Anterior cingulate cortex (tissue), 58 donors: ENCODE data around the gene RMND1.

Experiments used
- DNase-seq, 58 donors: peaks; one replicate each; lab custom pipeline; 2025; lab: John Stamatoyannopoulos, UW

Gene RMND1

GRCh38 chr6:151422981-151423380, 28.9 kb downstream of the RMND1 start:
- no peak for DNase-seq

- DNase-seq = no peak
These were observed 34.4 kb downstream of the RMND1 start for GRCh38 chr6:151417477-151417876.

- no peak for DNase-seq
These were observed 37.2 kb downstream of the RMND1 start for GRCh38 chr6:151414641-151415260.

- no peak for DNase-seq
These were observed 38.4 kb downstream of the RMND1 start for GRCh38 chr6:151413372-151414145.

GRCh38 chr6:151412909-151413308, 39.0 kb downstream of the RMND1 start:
- DNase-seq = no peak

GRCh38 chr6:151409679-151410078, 42.2 kb downstream of the RMND1 start:
- DNase-seq = no peak

GRCh38 chr6:151409260-151409659, 42.7 kb downstream of the RMND1 start:
- DNase-seq = no peak

GRCh38 chr6:151408858-151409257, 43.1 kb downstream of the RMND1 start:
- no peak for DNase-seq

GRCh38 chr6:151403919-151404308, 48.0 kb downstream of the RMND1 start:
- DNase-seq = no peak

GRCh38 chr6:151402228-151402627, 49.7 kb downstream of the RMND1 start:
- no peak for DNase-seq

GRCh38 chr6:151400473-151400872, 51.5 kb downstream of the RMND1 start:
- no peak for DNase-seq

- no peak for DNase-seq
These were observed 52.2 kb downstream of the RMND1 start for GRCh38 chr6:151399679-151400078.

GRCh38 chr6:151393410-151393809, 58.5 kb downstream of the RMND1 start:
- no peak for DNase-seq

- no peak for DNase-seq
These were observed 59.5 kb downstream of the RMND1 start for GRCh38 chr6:151392427-151392826.

- peak in 53 of 58 donors; percentile 26 to 79 (median 56) for DNase-seq
These were observed 60.2 kb downstream of the RMND1 start, which contains the start of gene ZBTB2 for GRCh38 chr6:151391471-151392413. Gene ZBTB2, minus strand, starts transcription at chr6:151391559. Its CDS starts 17,922 bp downstream, at chr6:151373637.

- DNase-seq = peak in 56 of 58 donors; percentile 8 to 83 (median 68)
These were observed 61.0 kb downstream of the RMND1 start for GRCh38 chr6:151390851-151391470.

GRCh38 chr6:151390276-151390850, 61.6 kb downstream of the RMND1 start:
- DNase-seq = peak; percentile 61 to 98 (median 95)

GRCh38 chr6:151389618-151390275, 62.2 kb downstream of the RMND1 start:
- DNase-seq = peak in 42 of 58 donors; percentile 18 to 94 (median 58)

GRCh38 chr6:151388997-151389617, 62.8 kb downstream of the RMND1 start:
- peak in 2 of 58 donors; percentile 64 to 79 for DNase-seq
